Effector memory CD8-positive, alpha-beta T cell (primary cell): ENCODE results near the gene ASCL5.

Source experiments
- ATAC-seq: fragments of 150-1000 bp; cut with Tn5 transposase; replicated peaks from 2 replicates; pipeline ENCODE4 v1.10.0; 2021; ENCODE audit warnings: mild to moderate bottlenecking, moderate library complexity
- DNase-seq, 3 experiments: peaks; one replicate each; pipeline ENCODE4 v3.0.0; 2021
- H3K27ac Mint-ChIP-seq, 2 donors: one replicate each; pipeline ENCODE4 v1.8.0; 2022; ENCODE audit warnings: mild to moderate bottlenecking in 2 of 2, mixed read lengths in 2 of 2, moderate library complexity in 2 of 2
- H3K27me3 Mint-ChIP-seq, 2 donors: one replicate each; pipeline ENCODE4 v1.8.0; 2022; ENCODE audit warnings: mixed read lengths in 2 of 2
- H3K36me3 Mint-ChIP-seq: one replicate; pipeline ENCODE4 v1.8.0; 2022; ENCODE audit warnings: mild to moderate bottlenecking, moderate library complexity, mixed read lengths; ENCODE audit not compliant: insufficient read depth
- H3K4me1 Mint-ChIP-seq, 2 donors: one replicate each; pipeline ENCODE4 v1.8.0; 2022; ENCODE audit warnings: low read depth in 2 of 2, mixed read lengths in 2 of 2
- H3K4me3 Mint-ChIP-seq, 2 donors: one replicate each; pipeline ENCODE4 v1.8.0; 2022; ENCODE audit warnings: mild to moderate bottlenecking in 2 of 2, mixed read lengths in 2 of 2, moderate library complexity in 2 of 2
- H3K9me3 Mint-ChIP-seq, 2 donors: one replicate each; pipeline ENCODE4 v1.8.0; 2022; ENCODE audit warnings: mixed read lengths in 2 of 2

The ASCL5 gene

GRCh38 chr1:201068976-201069375 is 58.0 kb downstream of the ASCL5 start:
- Mint-ChIP-seq H3K27me3 (peaks cover 13 to 49% of the 10 kb centered on the region in 2 donors), H3K4me1 (peaks cover 0 to 7% of the 10 kb centered on the region in 2 donors), H3K27ac (no peak overlapping the region), H3K4me3 (no peak overlapping the region), H3K9me3 (no peaks in the 10 kb centered on the region), H3K36me3 (no peaks in the 10 kb centered on the region)
- ATAC-seq (no peak), DNase-seq (no peak)

- ATAC-seq, result no peak
- peaks cover 0 to 7% of the 10 kb centered on the region in 2 donors for H3K4me1 Mint-ChIP-seq
- no peaks in the 10 kb centered on the region for H3K36me3 Mint-ChIP-seq
- H3K4me3 Mint-ChIP-seq, result no peak overlapping the region
- H3K27me3 Mint-ChIP-seq, result peaks cover 17 to 55% of the 10 kb centered on the region in 2 donors
- H3K27ac Mint-ChIP-seq, result no peak overlapping the region
- DNase-seq, result no peak
- no peaks in the 10 kb centered on the region for H3K9me3 Mint-ChIP-seq
These were observed 60.0 kb downstream of the ASCL5 start for GRCh38 chr1:201066986-201067385.

GRCh38 chr1:201065686-201066085 is 61.3 kb downstream of the ASCL5 start:
- Mint-ChIP-seq H3K9me3 (no peaks in the 10 kb centered on the region), H3K4me3 (no peak overlapping the region), H3K36me3 (no peaks in the 10 kb centered on the region), H3K27me3 (peaks cover 17 to 55% of the 10 kb centered on the region in 2 donors), H3K27ac (no peak overlapping the region), H3K4me1 (no peaks in the 10 kb centered on the region)
- ATAC-seq (no peak), DNase-seq (no peak)

- no peak overlapping the region for H3K27ac Mint-ChIP-seq
- no peaks in the 10 kb centered on the region for H3K36me3 Mint-ChIP-seq
- ATAC-seq, result no peak
- no peak overlapping the region for H3K4me3 Mint-ChIP-seq
- peaks cover 17 to 48% of the 10 kb centered on the region in 2 donors for H3K27me3 Mint-ChIP-seq
- DNase-seq, result no peak
- H3K4me1 Mint-ChIP-seq, result no peaks in the 10 kb centered on the region
- no peaks in the 10 kb centered on the region for H3K9me3 Mint-ChIP-seq
These were observed 62.2 kb downstream of the ASCL5 start for GRCh38 chr1:201064806-201065205.
